NCI-H748 (cell line): Measurements from ENCODE around the gene WASF1.
"Not testable (repeated sequence)": the region's sequence is repeated elsewhere in the genome, so short reads cannot be mapped to it uniquely, and the experiment has no call there.

Experiments
- DNase-seq: peaks from one replicate; lab custom pipeline; 2025; ENCODE audit not compliant: unreplicated experiment; lab: John Stamatoyannopoulos, UW

Gene WASF1

DNA sequence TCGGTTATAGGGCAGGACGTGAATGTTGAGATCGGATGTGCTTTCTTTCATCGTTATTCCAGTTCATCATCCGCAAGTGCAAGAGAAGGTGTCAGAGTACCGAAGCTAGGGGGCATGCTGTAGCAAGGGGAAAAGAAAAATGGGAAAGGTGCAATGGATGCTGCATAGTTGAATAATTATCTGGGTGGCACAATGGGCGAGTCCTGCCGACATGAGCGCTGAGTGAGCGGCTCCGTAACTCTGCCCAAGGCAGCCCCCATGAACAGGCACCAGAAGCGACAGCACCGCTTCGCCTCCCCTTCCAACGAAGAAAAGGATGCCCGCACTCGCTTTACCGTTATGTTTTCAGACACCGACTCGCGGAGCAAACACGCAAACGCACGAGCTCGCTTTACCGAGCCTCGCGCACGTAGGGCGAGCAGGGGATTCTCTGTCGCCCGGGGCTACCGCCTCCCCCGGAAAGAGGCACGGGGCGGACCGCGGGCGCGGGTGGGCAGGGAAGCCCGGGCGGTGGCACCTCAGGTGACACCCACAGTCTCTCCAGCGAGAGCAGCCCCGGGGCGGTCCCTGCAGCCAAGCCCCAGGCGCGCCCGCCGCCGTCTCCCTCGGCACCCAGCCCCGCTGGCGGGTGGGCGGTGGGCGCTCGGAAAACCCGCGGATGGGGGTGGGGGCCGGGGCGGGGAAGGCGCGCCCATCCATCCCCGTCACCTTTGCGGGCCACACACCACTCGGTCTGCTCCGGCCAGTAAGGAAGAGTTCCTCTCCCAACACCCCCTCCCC is 654 bp downstream of the WASF1 start:
- DNase-seq = peak; percentile 91

DNA sequence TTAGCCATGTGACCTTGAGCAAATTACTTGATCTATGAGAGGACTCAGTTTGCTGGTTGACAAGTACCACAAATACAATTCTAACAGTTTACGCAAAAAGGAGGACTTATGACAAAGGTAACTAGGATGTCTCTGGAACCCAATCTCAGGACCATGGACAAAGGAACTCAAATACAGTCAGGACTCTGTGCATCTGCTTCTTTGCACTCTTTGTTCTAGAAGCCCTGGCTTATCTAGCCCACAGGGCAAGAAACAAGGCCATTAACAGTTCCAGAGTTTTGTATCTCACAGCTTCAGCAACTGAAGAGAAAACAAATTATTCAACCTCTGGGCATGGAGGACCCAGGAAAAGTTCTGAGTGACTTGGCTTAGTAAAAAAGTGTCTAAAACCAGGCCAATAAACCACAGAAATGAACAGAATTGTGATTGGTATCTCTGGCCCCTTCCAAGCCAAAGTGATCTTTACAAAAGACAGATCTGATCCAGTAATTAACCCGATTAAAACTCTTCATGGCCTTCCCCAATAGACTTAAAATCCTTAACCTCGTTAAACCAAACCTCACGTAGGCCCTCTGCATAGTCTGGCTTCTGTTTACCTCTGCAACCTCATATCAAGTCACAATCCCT is 5.9 kb downstream of the WASF1 start:
- no peak for DNase-seq

DNA sequence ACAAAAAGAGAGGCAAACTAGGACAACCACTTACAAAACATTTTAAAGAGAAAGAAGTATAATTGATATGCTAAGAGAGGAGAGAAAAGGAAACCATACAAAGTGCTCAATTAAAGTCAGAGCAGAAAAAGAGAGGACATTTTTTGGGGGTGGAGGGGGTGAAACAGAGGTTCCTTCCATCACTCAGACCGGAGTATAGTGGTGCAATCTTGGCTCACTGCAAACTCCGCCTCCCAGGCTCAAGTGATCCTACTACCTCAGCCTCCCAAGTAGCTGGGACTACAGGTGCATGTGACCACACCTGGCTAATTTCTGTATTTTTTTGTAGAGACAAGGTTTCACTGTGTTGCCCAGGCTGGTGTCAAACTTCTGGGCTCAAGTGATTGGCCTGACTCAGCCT is 9.4 kb downstream of the WASF1 start:
- DNase-seq = no peak

DNA sequence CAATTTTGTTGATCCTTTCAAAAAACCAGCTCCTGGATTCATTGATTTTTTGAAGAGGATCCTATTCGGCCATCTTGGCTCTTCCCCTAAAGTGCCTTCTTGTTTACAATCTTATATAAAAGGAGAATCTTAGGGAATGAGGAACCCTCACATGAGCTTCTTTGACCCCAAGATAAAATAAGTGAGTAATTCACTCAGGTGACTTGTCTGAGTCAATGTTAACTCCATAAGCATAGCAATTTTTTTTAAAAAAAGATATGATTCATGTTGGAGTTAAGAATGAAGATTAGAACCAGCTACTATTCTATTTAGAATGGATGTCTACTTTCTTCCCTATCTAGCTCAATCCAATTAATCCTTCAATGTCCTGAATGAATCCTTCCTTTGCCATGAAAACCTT is 21.0 kb downstream of the WASF1 start:
- no peak for DNase-seq

DNA sequence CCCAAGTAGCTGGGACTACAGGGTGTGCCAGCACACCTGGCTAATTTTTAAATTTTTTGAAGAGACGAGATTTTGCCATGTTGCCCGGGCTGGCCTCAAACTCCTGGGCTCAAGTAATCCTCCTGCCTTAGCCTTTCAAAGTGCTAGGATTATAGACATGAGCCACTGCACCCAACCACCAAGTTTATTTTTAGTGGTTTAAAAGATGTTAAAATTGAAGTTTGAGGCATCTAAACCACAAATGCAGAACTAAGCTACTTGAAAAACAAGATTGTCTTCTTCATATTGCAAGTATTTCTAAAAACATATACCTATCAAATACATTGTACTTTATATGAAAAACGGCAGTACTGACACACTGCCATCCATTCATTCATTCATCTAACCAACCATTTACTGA is 31.6 kb downstream of the WASF1 start:
- no peak for DNase-seq

DNA sequence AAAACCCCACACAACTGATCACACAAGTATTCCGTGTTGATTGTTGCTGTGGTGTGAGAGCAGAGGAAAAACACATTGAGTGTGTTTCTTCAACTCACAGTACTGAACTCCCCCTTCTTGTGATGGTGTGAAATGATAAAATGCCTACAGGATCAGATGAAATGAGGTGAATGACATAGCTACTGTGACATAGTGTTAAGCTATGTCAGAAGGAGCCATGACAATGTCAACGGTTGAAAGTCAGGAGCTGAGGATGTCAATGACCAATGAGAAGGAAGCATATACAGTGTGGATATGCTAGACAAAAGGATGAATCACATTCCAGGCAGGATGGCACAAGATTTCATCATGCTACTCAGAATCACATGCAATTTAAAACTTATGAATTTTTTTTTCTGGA is 38.8 kb downstream of the WASF1 start:
- no peak for DNase-seq

DNA sequence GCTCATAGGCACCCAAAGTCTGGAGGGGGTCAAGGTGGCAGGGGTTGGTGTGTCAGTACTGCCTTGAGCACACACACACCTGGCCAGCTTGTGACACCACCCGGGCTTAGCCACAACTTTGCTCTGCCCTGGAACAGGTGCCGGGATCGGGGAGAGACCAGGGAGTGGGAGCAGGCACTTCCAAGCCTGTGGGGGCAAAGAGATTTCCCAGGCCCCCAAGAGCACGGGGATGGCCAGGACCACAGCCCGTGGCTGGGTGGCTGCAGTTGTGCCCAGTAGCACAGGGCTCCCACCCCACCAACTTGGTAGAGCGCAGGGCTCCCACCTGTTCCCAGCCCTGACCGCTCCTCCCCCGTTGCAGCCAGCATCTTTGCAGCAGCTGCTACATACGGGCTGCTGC is 40.4 kb downstream of the WASF1 start:
- no peak for DNase-seq

DNA sequence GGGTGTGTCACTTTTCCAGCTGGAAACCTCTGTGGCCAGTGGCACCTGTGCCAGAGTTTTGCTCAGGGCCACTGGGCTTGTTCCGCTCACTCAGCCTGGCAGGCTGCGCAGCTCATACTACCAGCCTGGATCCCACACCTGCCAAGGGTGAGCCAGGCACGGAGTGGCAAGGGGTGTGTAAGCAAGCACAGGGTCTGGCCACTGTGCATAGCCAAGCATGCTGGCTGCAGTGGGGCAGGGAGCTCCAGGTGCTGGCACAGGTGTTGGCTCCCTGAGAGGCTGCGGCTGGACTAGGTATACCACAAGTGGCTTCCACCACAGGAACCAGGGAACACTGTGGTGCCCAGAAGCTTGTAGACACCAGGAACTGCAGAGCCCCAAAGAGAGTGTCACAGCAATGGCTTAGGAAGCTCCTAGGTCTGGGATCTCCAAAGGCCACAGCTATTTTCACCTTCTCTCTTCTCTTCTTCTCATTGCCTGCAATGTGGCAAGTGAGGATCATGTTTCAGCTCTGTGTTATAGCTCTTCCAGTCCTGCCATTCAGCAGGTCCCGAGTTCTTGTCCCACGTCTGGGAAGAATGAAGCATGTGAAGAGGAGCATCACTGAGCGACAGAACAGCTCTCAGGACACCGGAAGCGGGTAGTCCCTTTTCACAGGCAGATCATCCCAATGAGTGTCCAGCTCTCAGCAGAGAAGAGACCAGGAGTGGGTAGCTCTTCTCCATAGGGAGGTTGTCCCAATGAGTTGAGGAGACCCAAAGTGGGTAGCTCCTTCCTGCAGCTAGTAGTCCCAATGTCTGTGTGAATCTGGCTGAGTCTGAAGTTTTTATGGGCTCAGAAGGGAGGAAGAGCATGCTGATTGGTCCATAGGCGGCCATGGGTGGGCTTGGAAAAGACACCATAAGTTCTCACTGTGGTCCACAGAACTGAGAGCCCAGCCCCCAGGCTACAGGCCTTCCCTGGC is 41.3 kb downstream of the WASF1 start:
- no peak for DNase-seq

DNA sequence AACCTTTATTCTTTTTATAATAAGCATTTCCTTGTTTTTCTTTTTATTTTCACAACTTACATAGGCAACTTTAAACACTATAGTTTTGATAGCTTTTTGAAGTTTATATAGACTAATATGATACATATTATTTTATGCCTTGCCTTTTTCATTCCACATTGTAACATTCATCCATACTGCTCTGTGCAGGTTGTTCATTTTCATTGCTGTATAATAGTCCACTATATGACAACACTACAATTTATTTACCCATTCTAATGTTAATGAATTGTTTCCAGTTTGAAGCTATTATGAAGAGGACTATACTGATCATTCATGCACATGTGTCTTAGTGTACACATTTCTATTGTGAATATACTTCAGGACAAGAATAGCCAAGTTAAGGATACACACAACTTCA is 49.1 kb downstream of the WASF1 start:
- DNase-seq = no peak

DNA sequence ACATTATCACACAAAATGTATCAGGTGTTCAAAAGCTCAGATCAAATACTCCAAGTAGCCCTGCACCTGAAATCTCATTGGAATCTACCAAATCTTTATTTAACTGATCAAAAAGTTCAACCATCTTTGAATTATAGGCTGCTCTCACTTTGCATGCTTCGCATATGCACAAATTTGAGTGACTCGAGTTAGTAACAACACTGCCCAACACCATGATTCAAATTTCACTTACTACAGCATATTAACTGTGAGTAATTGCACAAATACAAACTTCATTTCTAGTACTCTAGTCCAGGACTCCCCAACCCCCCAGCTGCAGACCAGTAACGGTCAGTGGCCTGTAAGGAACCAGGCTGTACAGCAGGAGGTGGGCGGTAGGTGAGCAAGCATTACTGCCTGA is 51.1 kb downstream of the WASF1 start:
- DNase-seq = no peak

DNA sequence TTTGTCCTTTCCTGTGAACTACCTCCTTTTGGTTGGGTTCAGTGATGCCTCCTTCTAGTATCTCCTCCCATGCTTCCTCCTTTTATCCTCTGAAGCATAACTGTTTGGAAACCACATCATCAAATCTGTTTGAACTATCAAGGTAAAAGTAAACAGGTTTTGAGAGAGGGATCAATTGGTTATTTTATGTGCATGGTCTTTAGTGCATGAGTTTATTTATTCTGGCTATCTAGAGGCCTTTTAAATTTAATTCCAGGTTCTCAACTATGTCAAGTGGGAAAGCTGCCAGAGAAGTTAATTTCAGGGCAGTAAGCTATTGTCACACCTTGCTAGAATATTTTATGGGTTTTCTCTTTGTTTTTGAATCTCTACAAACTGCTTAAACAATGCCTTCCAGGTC is 54.1 kb downstream of the WASF1 start:
- DNase-seq = peak; percentile 95

DNA sequence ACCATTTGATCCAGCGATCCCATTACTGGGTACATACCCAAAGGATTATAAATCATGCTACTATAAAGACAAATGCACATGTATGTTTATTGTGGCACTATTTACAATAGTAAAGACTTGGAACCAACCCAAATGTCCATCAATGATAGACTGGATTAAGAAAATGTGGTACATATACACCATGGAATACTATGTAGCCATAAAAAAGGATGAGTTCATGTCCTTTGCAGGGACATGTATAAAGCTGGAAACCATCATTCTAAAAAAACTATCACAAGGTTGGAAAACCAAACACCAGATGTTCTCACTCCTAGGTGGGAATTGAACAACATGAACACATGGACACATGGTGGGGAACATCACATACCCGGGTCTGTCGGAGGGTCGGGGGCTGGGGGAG is 57.8 kb downstream of the WASF1 start:
- not testable (repeated sequence) for DNase-seq

DNA sequence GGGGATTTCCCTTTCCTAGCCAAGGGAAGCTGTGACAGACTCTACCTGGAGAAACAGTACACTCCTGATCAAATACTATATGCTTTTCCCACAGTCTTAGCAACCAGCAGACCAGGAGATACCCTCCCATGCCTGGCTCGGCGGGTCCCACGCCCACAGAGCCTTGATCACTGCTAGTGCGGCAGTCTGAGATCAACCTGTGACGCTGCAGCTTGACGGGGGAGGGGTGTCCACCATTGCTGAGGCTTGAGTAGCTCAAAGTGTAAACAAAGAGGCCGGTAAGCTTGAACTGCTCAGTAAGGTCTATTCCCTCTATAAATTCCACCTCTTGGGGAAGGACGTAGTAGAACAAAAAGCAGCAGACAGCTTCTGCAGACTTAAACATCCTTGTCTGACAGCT is 63.2 kb downstream of the WASF1 start:
- no peak for DNase-seq

DNA sequence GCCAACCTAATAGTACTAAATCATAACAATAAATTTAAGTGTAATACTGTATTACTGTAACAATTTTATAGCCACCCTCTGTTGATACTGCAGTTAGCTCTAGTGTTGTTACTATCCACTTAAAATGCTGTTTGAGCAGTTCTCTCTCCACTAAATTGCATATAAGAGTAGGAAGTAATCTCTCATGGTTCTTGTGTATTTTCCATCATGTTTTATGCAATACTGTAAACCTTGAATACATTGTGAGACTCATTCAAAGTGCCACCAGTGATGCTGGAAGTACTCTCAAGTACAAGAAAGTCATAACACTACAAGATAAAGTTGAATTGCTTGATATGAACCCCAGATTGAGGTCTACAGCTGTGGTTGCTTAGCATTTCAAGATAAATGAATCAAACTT is 65.5 kb downstream of the WASF1 start:
- no peak for DNase-seq

DNA sequence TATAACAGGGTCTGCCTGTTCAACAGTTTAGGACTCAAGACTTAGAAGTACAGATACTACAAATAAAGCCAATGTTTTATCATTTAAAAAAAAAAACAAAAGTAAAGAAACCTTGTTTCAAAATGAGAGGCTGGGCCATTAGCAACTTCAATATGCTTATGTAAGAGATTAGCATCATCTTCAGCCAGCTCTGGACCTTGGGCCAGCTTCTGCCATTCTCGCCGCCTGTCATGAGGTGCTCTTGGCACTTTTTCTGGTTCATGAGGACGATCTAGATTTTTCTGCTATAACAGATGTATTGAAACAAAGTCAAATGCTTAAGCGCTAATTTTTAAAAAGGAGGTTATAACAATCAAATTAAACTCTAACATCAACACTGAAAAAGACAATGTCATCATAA is 74.2 kb downstream of the WASF1 start:
- DNase-seq = no peak

DNA sequence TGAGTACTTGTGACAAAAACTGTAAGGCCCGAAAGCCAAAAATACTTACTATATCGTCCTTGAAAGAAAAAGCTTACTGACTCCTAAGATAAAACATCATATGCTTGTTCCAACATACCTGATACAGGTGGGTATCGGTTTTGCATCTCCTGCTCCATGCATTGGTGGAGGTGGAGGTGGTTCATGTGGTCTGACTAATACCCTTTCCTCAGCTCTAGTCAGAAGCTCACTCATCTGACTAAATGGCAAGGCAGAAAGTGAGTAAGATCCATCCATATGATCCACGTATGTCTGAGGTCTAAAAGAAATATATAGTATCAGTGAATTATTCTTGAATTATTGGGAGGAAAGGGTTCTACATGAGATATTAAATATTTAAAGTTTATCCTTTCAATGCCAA is 76.2 kb downstream of the WASF1 start:
- DNase-seq = no peak

DNA sequence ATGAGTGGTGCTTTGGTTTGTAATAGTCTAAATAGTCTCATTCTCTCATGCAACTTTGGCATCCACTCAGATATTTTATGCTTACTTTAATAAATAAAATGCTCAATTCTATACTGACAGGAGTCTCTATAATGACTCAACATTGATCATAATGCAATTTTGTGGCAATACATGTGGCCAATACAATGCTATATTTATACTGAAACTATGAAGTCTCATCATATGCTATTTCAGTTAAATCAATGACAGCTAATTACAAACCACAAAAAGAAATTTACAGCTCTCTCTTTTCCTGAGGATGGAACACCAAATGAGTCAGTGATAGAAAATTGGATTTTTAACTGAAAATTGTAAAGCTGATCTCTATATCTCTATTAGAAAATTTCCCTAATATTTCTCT is 77.1 kb downstream of the WASF1 start:
- no peak for DNase-seq

DNA sequence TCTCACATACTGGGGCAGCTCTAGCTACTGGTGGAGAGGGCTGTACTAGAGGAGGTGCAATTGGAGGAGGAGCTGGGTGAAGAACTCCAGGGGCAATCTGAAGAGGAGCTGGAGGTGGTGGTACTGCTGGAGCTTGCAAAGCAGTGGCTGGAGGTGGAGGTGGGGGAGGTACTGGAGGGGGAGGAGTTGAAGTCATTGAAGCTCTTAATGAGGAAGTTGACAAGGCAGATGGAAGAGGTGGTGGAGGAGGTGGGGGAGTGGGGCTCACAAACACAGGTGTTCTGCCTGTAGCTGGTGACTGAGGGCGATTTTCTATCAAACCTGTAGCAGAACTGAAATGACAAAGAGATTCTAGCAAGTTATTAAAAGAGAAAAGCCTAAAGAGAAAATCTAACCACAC is 77.6 kb downstream of the WASF1 start:
- DNase-seq = no peak

DNA sequence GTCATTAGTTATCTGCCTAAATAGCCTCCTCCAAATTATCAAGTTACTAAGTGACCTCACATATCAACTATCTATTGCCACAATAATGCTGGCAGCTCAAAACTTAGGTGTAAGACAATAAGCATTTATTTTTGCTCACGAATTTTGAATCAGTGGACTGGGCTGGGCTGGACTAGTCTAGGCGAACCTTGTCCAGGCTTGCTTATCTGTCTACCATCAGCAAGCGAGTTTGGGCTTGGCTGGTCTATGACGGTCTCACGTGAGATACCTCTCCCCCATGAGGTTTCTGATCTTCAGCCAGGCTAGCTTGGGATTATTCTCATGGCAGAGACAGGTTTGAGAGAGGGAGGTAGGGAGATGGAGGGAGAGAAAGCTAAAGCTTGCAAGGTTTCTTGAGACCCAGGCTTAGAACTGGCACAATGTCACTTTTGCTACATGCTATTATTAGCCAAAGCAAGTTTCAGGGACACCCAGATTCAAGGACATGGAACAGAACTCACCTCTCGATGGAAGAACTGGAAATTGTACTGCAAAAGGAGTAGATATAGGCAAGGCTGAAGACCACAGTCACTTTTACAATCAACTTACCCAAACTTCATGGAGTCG is 80.9 kb downstream of the WASF1 start:
- DNase-seq = no peak

DNA sequence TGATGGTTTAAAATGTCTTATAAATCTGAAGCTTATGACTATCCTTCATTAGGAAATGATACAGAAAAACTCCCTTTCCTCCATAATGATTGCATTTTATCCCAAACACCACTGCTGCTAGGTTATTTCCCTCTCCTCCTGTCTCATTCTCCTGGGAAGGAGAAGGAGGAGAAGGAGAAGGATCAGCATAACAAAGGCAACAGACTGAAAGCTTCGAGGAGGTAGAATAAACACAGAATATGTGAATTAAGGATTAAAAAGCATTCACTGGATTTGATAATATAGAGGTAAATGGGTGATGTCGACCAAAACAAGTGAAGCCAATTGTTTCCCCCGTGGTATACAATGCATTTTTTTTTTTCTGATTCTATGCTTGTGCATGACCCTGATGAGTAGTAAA is 82.0 kb downstream of the WASF1 start:
- no peak for DNase-seq

DNA sequence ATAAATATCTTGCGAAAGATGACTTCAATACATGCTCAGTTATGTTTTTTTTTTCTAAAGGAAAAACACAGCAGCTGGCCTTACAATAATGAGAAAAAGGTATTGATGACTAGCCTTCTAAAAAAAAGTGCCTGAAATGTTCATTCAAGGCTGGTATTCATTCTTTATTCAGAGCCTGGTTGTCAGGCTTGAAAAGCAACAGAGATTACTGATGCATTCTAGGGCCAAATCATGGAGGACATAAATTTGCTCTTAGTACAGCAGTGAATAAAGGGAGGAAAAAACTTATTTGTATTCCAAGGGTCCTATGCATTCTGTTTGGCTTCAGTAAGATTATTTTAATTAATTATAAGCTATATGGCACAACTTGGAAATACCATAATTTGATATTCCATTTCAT is 83.5 kb downstream of the WASF1 start:
- DNase-seq = no peak
